DOHH2 (cell line): ENCODE results near the gene ST3GAL4.

Source experiments
- CTCF ChIP-seq: fragments of 200-600 bp; sonication (generic); IDR thresholded peaks from one replicate; pipeline ENCODE4 v1.5.1; 2014; ENCODE audit warnings: antibody characterized with exemption, mild to moderate bottlenecking, low read depth, low read length; ENCODE audit not compliant: poor library complexity, severe bottlenecking
- EZH2phosphoT487 ChIP-seq: fragments of 200-600 bp; sonication (generic); IDR thresholded peaks from 2 replicates; pipeline ENCODE4 v1.6.1; 2017; ENCODE audit warnings: borderline replicate concordance, mild to moderate bottlenecking, antibody characterized with exemption, low read length, moderate library complexity, mixed read lengths

GRCh38 chr11:126317432-126317755 is 38.1 kb upstream of the ST3GAL4 start:
- TF ChIP-seq CTCF (no peak), EZH2phosphoT487 (no peak)
